Epithelial cell of esophagus (primary cell): ENCODE data around the gene WDSUB1.

Source experiments
- DNase-seq: peaks from one replicate; pipeline ENCODE4 v3.0.0; 2010; ENCODE audit warnings: low read depth
- H3K4me3 ChIP-seq: 2 replicates; pipeline ENCODE4 v1.5.1; 2011; ENCODE audit warnings: mild to moderate bottlenecking, low read length, control low read depth
- TF ChIP-seq, protein P1 (sequence below): IDR thresholded peaks from 2 replicates; pipeline ENCODE4 v1.5.1; 2011; ENCODE audit warnings: low read depth, mild to moderate bottlenecking, low read length, control low read depth, inconsistent platforms; ENCODE audit not compliant: insufficient read depth; ENCODE audit errors: missing control alignments

The WDSUB1 gene, protein sequence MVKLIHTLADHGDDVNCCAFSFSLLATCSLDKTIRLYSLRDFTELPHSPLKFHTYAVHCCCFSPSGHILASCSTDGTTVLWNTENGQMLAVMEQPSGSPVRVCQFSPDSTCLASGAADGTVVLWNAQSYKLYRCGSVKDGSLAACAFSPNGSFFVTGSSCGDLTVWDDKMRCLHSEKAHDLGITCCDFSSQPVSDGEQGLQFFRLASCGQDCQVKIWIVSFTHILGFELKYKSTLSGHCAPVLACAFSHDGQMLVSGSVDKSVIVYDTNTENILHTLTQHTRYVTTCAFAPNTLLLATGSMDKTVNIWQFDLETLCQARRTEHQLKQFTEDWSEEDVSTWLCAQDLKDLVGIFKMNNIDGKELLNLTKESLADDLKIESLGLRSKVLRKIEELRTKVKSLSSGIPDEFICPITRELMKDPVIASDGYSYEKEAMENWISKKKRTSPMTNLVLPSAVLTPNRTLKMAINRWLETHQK

DNA sequence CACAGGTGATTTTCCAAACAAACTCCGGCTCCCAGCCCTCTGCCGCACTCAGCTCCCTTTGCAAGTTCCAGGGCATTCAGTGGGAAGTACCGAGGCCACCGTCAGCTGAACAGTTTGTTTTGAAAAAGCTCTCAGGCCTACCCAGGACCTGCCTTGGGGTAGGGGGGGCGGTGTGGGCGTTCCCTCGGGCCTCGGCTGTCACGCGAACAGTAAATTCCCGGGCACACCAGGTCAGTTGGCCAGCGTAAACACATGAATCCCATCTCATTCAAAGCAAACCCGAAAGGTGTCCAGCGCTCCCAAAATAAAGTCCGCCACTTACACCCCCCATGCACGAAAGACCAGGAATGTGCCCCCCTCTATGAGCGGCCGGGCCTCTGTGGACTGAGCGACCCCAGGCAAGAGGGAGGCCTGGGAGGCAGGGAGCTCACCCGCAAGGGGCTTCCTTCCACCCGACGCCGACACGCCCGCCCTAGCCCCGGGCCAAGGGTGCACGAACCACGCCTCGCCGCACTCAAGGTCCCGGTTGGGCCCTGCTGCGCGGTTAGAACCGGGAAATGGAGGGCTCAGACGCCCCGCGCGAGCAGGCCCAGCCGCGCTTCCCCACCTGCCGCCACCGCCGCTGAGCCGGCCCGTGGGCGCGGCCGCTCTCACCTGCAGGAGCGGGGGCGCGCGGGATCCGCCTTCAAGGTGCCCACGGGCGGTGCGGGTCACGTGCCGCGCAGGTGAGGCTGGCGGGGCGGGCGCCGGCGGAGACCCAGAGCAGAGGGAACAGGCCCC, at the start of gene WDSUB1:
Gene WDSUB1, minus strand, starts transcription at position 775 of the 780 bp plus-strand sequence. CDS start 3,634 bp downstream, outside the sequence.
- peak within 1 kb of the TSS; percentile 77 for H3K4me3 ChIP-seq
- TF ChIP-seq, protein P1, sequence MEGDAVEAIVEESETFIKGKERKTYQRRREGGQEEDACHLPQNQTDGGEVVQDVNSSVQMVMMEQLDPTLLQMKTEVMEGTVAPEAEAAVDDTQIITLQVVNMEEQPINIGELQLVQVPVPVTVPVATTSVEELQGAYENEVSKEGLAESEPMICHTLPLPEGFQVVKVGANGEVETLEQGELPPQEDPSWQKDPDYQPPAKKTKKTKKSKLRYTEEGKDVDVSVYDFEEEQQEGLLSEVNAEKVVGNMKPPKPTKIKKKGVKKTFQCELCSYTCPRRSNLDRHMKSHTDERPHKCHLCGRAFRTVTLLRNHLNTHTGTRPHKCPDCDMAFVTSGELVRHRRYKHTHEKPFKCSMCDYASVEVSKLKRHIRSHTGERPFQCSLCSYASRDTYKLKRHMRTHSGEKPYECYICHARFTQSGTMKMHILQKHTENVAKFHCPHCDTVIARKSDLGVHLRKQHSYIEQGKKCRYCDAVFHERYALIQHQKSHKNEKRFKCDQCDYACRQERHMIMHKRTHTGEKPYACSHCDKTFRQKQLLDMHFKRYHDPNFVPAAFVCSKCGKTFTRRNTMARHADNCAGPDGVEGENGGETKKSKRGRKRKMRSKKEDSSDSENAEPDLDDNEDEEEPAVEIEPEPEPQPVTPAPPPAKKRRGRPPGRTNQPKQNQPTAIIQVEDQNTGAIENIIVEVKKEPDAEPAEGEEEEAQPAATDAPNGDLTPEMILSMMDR = no peak
- peak; percentile 59 for DNase-seq

DNA sequence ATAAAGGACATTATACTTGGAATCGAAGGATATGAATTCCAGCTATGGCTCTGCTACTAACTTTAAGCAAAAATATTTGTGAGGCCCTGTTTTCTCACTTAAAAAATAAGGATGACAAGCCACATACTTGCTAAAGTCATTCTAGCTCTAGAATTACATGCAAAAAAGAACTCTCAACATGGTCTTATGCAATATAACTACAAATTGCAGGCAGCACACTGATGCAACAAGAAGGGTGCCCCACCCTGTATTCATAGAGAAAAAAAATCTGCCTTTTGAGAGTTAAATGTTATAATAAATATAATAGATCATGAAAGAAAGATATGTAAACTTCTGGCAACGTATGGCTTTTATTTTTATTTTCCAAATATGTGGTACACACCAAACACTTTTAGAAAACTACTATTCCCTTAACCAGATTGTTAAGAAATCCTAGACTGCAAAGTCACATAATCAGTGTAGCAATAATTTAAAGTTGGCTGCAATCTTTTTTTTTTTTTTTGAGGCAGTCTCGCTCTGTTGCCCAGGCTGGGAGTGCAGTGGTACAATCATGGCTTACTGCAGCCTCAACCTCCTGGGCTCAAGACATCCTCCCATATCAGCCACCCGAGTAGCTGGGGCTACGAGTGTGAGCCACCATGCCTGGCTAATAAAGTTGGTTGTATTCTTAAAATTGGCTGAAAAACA, 40.2 kb upstream of the WDSUB1 start:
- peak; percentile 56 for DNase-seq

DNA sequence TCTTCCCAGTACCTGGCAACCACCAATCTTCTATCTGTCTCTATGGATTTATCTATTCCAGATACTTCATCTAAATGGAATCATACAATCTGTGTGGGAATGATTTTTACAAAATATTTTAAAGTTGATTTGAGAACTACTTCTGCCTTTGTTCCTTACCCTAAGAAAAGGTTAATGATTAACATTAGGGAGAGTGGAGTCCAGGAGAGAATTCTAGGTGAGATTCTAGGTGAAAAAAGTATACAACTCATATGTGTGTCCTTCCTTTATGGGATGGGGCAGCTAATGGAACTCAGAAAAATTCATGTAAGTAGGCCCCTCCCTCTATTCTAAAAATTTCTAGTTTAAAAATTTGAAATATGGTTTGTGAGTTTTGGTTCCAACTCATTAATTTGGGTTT, 35.9 kb upstream of the WDSUB1 start:
- no peak for DNase-seq
- TF ChIP-seq, protein P1 = no peak
- no peak overlapping the region for H3K4me3 ChIP-seq

More for the DNA sequence above, 40.2 kb upstream of the WDSUB1 start:
- TF ChIP-seq, protein P1 = no peak
- no peak overlapping the region for H3K4me3 ChIP-seq

- H3K4me3 ChIP-seq = no peak overlapping the region
- TF ChIP-seq, protein P1 = no peak
- peak; percentile 4 for DNase-seq
These were observed 31.0 kb upstream of the WDSUB1 start for GRCh38 chr2:159317392-159318088.

DNA sequence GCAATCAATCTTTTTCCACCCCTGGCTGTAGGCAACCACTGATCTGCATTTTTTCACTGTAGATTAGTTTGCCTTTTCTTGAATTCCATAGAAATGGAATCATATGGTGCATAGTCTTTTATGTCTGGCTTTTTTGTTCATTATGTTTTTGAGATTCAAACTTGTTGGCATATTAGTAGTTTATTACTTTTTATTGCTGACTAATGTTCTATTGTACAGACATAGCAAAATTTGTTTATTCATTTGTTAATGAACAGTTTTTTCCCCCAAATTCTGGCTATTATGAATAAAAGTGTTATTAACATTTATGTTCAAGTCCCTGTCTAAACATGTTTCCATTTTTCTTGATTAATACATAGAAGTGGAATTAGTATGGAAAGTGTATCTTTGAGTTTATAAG, 21.4 kb upstream of the WDSUB1 start:
- no peak overlapping the region for H3K4me3 ChIP-seq
- no peak for DNase-seq
- TF ChIP-seq, protein P1 = no peak

- H3K4me3 ChIP-seq = no peak overlapping the region
- TF ChIP-seq, protein P1 = no peak
- DNase-seq = peak; percentile 14
These were observed 14.1 kb upstream of the WDSUB1 start for GRCh38 chr2:159300586-159300985.
